Measurements from ENCODE around the gene CUEDC1. TPM values are rescaled to one million over a fixed set of nuclear protein-coding genes. Genes with fewer than 3 reads are reported as not detected.

CUEDC1 gene
- total and polyA plus RNA-seq, 2 donors (not counting 1 experiment from before 2014, with no cell fraction given) = 0.57 TPM; not detected in 1

DNA sequence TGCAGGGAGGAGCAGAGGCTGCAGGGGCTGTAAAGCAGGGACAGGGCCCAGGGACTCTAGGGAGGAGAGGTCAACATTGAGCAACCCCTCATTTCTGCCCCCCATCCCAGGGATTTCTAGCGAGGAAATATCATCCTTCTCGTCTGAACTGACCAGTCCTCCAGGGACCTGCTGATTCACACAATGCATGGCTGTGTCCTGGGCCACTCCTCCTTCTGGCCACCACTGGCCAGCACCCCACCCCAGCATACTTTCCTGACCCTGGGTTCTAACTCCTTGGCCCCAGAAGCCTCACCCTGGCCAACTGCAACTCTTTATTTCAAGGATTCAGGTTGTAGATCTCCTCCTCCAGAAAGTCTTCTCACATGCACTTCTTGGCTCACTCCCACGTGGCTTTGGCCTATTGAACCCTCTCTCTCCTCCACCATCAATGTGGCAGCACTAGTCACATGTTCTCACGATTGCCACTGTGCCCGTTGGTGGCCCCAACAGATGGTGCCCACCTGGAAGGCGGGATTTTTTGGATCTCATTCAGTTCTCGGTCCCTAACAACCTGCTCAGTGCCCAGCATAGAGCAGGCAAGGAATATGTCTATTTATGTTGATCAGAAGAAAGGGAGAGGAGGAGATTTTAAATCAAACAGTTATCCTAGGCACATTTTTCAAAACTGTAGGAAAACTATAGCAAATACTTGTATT lies 41.5 kb downstream of the CUEDC1 start:
- H3K27ac Mint-ChIP-seq = no peak overlapping the region
- no peak overlapping the region for H3K9ac ChIP-seq (ENCODE audit: low read length)
- 80% methylated on average over 7 of the region's 7 CpGs for WGBS (ENCODE audit: insufficient coverage)
- ATAC-seq (ENCODE audit: low read depth) = no peak
- no peaks in the 10 kb centered on the region for H3K9me3 ChIP-seq (ENCODE audit: control extremely low read depth in 1 of 3, control insufficient read depth in 2 of 3, insufficient read depth in 1 of 3, low read length in 2 of 3)
- H3K27me3 Mint-ChIP-seq = peaks cover 39% of the 10 kb centered on the region
- no peaks in the 10 kb centered on the region for H3K36me3 ChIP-seq (replicated peaks in 1 of 2; ENCODE audit: control extremely low read depth in 1 of 2, control insufficient read depth in 1 of 2, extremely low read depth in 1 of 2, insufficient read depth in 2 of 2, low read length in 1 of 2)
- no peaks in the 10 kb centered on the region for H3K79me2 ChIP-seq (ENCODE audit: control insufficient read depth, insufficient read depth, low read length)
- no peaks in the 10 kb centered on the region for H3K4me1 ChIP-seq (ENCODE audit: control insufficient read depth in 2 of 2, insufficient read depth in 2 of 2, low read length in 2 of 2)
- no peaks in the 10 kb centered on the region for H3K4me1 Mint-ChIP-seq
- no peaks in the 10 kb centered on the region for H3K9me3 Mint-ChIP-seq (ENCODE audit: insufficient read depth)
- no peak overlapping the region for H3K4me2 ChIP-seq (replicated peaks; ENCODE audit: low read depth, low read length, poor library complexity, severe bottlenecking)
- H4K20me1 ChIP-seq (ENCODE audit: control insufficient read depth, insufficient read depth, low read length, poor library complexity, severe bottlenecking) = no peaks in the 10 kb centered on the region
- TF ChIP-seq EZH2 (IDR thresholded peaks at IDR 0.05; ENCODE audit: borderline replicate concordance, insufficient read depth, low read depth, low read length, poor library complexity, severe bottlenecking) = no peak
- TF ChIP-seq, protein P1, sequence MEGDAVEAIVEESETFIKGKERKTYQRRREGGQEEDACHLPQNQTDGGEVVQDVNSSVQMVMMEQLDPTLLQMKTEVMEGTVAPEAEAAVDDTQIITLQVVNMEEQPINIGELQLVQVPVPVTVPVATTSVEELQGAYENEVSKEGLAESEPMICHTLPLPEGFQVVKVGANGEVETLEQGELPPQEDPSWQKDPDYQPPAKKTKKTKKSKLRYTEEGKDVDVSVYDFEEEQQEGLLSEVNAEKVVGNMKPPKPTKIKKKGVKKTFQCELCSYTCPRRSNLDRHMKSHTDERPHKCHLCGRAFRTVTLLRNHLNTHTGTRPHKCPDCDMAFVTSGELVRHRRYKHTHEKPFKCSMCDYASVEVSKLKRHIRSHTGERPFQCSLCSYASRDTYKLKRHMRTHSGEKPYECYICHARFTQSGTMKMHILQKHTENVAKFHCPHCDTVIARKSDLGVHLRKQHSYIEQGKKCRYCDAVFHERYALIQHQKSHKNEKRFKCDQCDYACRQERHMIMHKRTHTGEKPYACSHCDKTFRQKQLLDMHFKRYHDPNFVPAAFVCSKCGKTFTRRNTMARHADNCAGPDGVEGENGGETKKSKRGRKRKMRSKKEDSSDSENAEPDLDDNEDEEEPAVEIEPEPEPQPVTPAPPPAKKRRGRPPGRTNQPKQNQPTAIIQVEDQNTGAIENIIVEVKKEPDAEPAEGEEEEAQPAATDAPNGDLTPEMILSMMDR (IDR thresholded peaks at IDR 0.05) = no peak
- H3K27me3 ChIP-seq (replicated peaks in 1 of 4; ENCODE audit: control extremely low read depth in 1 of 4, control insufficient read depth in 3 of 4, insufficient read depth in 4 of 4, low read length in 3 of 4) = peaks cover 0 to 20% (median 4%) of the 10 kb centered on the region in 4 experiments
- no peak overlapping the region for H3K4me3 ChIP-seq (ENCODE audit: control extremely low read depth in 1 of 5, extremely low read depth in 1 of 5, insufficient read depth in 1 of 5, low read depth in 2 of 5, low read length in 4 of 5)
- DNase-seq = no peak
- no peak overlapping the region for H3K27ac ChIP-seq (ENCODE audit: low read length in 2 of 2)
- POLR2A ChIA-PET = no interaction called here
- intact Hi-C loops (cut with micrococcal nuclease) = no loop called here
- no peak overlapping the region for H2AFZ ChIP-seq (ENCODE audit: insufficient read depth, low read depth, low read length, poor library complexity, severe bottlenecking)
- H3K4me3 Mint-ChIP-seq = no peak overlapping the region
- CTCF ChIA-PET = interaction anchor here (1.0 to 2.2 kb wide), 3 partner anchors 23 to 84 kb away, joined by 3 to 8 read pairs (median 3); no protein-coding TSS in a partner anchor

DNA sequence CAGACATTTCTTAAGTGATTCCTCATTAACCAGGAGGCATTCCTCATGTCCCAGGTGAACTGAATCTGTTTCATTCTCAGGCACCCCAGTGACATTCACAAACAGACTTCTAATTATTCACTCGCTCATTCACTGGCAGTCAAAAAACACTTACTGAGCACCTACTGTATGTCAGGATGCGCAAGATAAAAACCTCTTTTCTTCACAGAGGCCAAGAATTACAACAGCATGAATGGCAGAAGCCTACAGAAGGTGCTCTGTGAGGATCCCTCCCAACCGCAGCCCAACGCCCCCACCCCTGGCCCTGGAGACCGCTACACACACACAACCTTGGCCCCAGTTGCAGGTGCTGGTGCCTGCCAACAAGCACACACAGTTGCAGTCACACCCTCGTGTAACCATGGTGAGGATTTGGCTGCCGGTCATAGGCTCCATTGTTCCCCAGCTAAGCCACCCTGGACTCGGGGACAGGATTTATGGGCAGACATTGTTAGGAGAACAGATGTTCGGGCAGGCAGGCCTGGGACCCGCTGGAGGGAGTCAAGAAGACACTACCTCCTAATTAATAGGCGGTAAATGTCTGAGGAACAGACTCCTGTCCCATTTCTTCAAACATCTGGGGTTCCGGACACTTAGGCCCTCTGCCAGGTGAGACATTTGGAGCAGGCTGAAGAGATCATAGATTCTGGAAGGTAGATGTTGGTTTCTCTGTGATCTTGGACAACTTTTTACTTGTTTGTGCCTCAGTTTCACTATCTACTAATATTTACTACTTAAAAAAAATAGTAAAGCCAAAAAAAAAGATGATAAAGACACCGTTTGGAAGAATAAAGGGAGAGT lies 43.2 kb downstream of the CUEDC1 start:
- Mint-ChIP-seq H3K9me3 (ENCODE audit: insufficient read depth) (no peaks in the 10 kb centered on the region), H3K27ac (no peak overlapping the region), H3K4me3 (no peak overlapping the region), H3K4me1 (no peaks in the 10 kb centered on the region), H3K27me3 (peaks cover 48% of the 10 kb centered on the region)
- no peaks in the 10 kb centered on the region for H4K20me1 ChIP-seq (ENCODE audit: control insufficient read depth, insufficient read depth, low read length, poor library complexity, severe bottlenecking)
- ATAC-seq (ENCODE audit: low read depth) (no peak), DNase-seq (no peak)
- CTCF ChIA-PET = no interaction called here
- H3K4me2 ChIP-seq (replicated peaks; ENCODE audit: low read depth, low read length, poor library complexity, severe bottlenecking) = no peak overlapping the region
- no peak overlapping the region for H3K27ac ChIP-seq (ENCODE audit: low read length in 2 of 2)
- H2AFZ ChIP-seq (ENCODE audit: insufficient read depth, low read depth, low read length, poor library complexity, severe bottlenecking) = no peak overlapping the region
- H3K36me3 ChIP-seq (replicated peaks in 1 of 2; ENCODE audit: control extremely low read depth in 1 of 2, control insufficient read depth in 1 of 2, extremely low read depth in 1 of 2, insufficient read depth in 2 of 2, low read length in 1 of 2) = no peaks in the 10 kb centered on the region
- intact Hi-C loops (cut with micrococcal nuclease) = no loop called here
- no peak overlapping the region for H3K9ac ChIP-seq (ENCODE audit: low read length)
- H3K9me3 ChIP-seq (ENCODE audit: control extremely low read depth in 1 of 3, control insufficient read depth in 2 of 3, insufficient read depth in 1 of 3, low read length in 2 of 3) = no peaks in the 10 kb centered on the region
- no peaks in the 10 kb centered on the region for H3K79me2 ChIP-seq (ENCODE audit: control insufficient read depth, insufficient read depth, low read length)
- H3K27me3 ChIP-seq (replicated peaks in 1 of 4; ENCODE audit: control extremely low read depth in 1 of 4, control insufficient read depth in 3 of 4, insufficient read depth in 4 of 4, low read length in 3 of 4) = peaks cover 0 to 24% (median 9%) of the 10 kb centered on the region in 4 experiments
- no peak for TF ChIP-seq EZH2 (IDR thresholded peaks at IDR 0.05; ENCODE audit: borderline replicate concordance, insufficient read depth, low read depth, low read length, poor library complexity, severe bottlenecking)
- TF ChIP-seq, protein P1 (IDR thresholded peaks at IDR 0.05) = no peak
- H3K4me3 ChIP-seq (ENCODE audit: control extremely low read depth in 1 of 5, extremely low read depth in 1 of 5, insufficient read depth in 1 of 5, low read depth in 2 of 5, low read length in 4 of 5) = no peak overlapping the region
- H3K4me1 ChIP-seq (ENCODE audit: control insufficient read depth in 2 of 2, insufficient read depth in 2 of 2, low read length in 2 of 2) = no peaks in the 10 kb centered on the region
- POLR2A ChIA-PET = no interaction called here
- WGBS (ENCODE audit: insufficient coverage) = 97% methylated on average over 9 of the region's 13 CpGs

Measured in B cell (primary cell).